ENCODE results near the gene IL1RAPL1.
"Not testable (repeated sequence)": the region's sequence is repeated elsewhere in the genome, so short reads cannot be mapped to it uniquely, and the experiment has no call there.

Gene IL1RAPL1

DNA sequence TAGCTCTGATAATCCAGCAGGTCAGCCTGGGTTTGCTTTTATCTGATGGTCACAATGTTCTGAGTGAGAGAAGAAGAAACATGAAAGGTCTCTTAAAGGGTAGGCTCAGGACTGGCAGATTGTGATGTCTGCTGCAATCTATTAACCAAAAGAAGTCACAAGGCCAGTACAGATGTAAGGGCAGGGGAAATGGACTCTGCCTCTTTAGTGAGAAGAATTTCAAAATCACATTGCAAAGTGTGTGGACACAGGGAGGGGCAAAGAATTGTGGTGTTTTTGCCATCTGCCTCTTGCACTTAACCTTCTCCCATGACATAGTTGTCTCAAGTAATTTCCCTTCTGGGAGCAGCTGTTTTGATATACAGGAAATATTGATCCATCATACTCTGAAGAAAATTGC lies 40.9 kb downstream of the IL1RAPL1 start:
- DNase-seq (ENCODE audit: low spot score), result no peak

DNA sequence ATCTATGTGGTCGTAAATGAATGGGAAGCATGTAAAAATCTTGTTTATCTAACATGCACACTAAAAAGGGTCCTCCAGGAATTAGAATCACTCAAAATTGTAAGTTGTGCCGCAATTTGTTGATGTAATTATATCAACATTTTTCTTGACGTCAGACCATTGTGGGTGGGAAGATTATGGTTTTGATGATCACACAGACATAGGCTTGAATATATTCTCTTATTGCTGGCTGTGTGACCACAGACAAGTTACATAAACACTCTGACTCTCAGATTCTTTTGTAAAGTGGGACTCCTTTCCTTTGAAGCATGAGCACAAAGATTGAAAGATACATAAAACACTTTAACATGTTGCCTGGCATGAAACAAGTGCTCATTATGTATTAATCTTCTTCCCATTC lies 51.5 kb downstream of the IL1RAPL1 start:
- no peak for DNase-seq (ENCODE audit: low spot score)

DNA sequence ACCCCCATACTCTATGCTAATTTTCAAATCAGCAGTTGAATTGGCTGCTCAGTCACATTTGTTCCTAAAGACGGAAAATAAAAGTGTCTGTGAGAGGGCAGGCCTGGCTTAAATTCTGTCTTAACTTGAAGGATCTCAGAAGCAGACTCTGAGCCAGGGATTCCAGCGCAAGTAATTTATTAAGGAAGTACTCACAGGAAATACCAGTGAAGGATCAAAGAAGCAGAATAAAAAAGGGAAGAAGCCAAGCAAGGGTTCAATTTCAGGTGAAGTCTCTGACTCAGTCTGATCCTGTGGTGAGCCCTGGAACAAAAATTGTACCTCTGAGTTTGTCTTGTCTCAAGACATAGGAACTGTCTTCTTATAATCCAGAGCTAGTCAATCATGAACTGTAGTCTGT lies 52.2 kb downstream of the IL1RAPL1 start:
- no peak for DNase-seq (ENCODE audit: low spot score)

DNA sequence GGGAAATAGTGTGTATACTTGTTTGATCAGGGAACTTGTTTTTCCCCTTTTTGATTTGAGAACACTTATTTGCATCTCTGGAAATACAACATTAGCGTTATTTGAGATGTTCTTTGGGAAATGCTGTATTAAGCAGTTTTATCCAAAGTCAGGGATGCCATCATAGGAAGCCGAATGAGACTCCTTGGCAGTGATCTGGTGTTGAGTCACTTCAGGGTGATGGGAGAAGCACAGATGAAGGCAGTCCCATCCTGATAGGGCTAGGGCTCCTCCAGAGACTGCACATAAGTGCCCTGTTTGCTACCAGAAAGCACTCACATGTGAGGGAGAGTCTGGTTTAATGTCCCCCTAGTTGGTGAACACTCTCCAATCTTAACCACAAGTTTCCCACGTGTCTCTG lies 62.3 kb downstream of the IL1RAPL1 start:
- no peak for DNase-seq (ENCODE audit: low spot score)

DNA sequence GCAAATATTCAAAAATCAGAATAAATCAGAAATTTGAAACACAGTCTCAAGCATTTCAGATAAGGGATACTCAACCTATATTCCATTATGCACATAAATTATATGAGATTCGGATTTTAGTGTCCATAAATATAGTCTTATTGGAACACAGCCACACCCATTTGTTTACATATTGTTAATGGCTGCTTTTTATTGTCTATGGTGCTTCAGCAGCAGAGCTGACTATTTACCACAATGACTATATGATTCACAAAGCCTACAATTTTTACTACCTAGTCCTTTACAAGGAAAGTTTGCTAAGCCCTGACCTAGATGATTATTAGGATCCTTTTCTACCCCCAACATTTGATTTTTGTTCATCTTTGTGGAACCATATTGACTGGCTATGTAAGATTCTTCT lies 63.9 kb downstream of the IL1RAPL1 start:
- no peak for DNase-seq (ENCODE audit: low spot score)

DNA sequence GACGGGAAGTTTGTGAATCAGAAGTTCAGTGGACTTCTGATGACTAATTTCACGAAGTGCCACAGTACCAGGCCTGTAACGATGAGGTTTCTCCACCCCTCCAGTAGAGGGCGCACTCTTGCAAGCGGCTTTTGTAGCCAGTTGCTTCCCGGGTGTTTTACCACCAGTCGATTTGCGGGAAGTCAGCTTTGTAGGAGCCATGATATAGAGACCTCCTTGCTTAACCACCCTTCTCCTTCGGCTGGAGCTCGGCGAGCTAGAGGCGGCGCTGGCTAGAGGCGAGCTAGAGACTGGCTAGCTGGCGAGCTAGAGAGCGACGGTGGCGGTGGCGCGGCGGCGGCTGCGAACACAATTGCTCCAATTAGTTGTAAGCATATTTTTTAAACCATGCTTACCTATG lies 72.0 kb downstream of the IL1RAPL1 start:
- no peak for DNase-seq (ENCODE audit: low spot score)

DNA sequence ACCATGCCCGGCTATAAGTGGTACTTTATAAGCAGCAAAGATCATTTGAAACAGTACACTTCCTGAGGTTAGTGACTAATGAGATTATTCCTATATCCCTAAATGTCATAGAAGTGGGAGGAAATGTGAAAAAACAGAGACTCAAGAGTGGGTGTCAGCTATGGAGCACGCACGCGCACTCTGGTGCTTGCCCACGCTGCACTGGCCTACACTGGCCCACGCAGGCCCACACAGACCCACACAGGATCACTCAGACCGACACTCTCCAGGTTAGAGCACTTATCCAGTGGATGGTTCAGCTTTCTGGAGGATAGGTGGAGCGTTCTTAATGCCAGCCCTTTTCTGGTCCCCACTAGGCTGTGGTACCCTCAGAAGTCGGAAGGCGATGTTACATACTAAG lies 78.5 kb downstream of the IL1RAPL1 start:
- DNase-seq (ENCODE audit: low spot score), result no peak

DNA sequence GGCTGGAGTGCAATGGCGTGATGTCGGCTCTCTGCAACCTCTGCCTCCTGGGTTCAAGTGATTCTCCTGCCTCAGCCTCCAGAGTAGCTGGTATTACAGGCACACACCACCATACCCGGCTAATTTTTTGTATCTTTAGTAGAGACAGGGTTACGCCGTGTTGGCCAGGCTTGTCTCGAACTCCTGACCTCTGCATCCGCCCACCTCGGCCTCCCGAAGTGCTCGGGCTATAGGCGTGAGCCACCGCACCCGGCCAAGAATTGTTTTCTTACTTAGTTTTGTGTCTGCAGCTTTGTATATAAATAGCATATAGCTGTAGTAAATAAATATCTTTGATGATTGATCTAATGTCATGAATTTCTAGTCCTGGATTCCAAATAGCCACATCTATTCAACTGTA lies 81.1 kb downstream of the IL1RAPL1 start:
- DNase-seq (ENCODE audit: low spot score), result no peak

DNA sequence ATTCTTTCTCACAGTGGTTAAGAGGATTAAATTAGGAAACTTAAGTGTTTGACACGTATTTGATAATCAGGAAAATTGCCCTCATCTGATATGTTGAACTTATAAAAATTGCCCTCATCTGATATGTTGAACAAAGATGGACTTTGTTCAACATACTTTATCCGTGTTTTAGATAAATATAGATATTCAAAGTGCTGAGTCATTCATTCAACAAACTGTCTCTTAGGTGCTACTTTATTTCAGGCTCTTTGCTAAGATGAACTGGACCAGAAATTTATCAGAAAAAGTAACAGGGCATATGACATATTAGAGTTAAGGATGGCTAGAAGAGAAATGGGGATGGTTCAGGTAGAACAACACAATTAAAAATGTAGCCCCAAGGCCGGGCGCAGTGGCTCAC lies 81.7 kb downstream of the IL1RAPL1 start:
- no peak for DNase-seq (ENCODE audit: low spot score)

DNA sequence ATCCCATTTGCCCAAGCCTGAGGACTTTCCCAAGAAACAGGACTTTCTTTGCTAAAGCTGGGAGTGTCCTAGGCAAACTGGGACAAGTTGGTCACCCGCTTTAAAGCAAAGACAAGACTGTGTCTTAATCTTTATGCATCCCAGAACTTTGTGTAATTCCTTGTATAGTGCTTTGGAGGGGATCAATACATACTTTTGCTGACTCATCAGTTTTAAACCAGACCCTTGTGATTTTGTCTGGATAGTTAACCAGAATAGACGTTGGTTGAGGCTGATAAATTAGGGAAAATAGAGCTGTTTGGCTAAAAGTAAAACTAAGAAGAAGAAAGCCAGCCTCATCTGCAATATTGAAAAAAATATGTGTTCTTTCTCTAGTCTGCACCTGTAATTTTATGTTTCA lies 82.8 kb downstream of the IL1RAPL1 start:
- no peak for DNase-seq (ENCODE audit: low spot score)

DNA sequence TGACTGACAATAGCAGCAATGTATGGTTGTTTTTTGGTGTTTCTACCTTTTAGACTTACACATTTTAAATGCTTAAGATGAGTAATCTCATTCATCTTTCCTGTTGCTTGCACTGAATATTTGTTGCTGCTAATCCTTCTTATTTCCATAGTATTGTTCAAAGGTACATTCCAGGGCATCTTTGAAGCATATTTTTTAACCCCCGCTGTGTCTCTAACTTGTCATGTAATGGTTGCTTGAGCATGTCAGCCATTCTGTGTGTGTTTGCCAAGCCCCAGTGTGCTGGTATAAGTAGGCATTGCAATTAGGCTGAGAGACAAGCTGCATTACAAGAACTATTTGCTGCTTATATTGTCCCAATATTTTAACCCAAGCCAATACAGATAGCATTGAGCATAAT lies 87.9 kb downstream of the IL1RAPL1 start:
- no peak for DNase-seq (ENCODE audit: low spot score)

DNA sequence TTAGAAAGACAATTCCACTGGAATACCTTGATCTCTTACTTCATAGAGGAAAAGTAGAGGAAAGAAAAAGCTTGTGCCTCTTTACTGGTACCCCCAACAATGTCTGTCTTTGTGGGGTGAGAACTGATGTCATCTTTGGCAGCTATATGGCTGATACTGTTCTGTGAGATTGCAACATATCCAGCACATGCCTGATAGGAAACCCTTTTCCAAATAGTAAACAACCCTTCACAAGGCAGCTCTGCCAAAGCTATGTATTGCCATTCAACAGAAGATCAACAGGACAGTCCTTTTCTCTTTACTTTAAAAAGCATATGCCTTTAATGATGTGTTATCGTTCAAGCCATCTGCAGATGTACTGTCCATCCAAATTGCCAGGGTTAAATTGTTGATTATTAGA lies 105.9 kb downstream of the IL1RAPL1 start:
- no peak for DNase-seq (ENCODE audit: low spot score)

DNA sequence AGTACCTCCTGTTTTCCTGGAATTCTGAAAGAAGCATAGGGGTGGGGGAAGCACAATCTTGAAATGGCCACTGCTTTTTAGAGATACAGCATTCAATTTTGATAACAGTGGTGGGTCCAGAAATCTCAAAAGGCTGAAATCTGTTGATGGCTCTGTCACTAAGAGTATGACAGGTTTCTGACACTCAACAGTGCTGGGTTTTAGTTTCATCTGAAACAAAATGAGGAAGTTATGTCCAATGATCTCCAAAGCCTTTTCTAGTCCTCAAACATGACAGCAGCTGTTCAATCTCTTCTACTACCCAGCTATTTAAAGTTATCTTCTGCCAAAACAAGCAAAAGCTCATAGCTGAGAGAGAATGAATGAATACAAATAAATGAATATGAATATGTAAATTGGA lies 110.5 kb downstream of the IL1RAPL1 start:
- DNase-seq (ENCODE audit: low spot score), result no peak

DNA sequence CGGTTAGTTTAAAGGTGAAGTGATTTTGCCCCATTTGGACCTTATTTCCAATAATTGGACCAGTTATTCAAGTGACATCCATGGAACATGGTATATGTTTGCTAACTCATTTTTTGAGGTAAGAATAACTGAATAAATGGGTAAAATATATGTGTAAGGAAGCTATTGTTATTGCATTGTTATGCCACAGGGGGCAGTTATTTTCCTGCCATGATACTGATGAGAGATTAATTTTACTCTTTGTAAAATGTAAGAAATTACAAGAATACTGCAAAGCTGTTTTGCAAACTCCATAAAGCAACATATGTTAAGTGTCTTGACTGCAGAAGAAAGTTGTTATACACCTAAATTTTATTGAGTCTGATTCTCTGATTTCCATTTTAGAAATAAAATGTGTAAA lies 114.0 kb downstream of the IL1RAPL1 start:
- no peak for DNase-seq (ENCODE audit: low spot score)

DNA sequence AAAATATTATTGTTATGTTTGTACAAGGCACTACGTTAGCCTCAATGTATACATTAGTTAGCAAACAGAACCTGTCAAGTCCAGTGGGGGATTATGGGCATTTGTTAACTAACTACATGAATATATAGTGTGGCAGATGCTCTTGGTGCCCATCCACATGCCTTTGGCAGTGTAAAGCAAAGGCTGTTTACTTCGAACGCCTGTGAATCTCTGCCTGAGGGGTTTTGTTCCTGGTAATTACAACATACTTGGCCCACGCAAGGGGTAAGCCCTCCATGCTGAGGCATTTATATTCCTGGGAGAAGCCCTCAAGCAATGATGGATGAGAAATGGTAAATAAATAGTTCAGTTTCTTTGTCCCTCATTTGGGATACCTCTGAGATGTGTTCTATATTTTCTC lies 119.7 kb downstream of the IL1RAPL1 start:
- no peak for DNase-seq (ENCODE audit: low spot score)

DNA sequence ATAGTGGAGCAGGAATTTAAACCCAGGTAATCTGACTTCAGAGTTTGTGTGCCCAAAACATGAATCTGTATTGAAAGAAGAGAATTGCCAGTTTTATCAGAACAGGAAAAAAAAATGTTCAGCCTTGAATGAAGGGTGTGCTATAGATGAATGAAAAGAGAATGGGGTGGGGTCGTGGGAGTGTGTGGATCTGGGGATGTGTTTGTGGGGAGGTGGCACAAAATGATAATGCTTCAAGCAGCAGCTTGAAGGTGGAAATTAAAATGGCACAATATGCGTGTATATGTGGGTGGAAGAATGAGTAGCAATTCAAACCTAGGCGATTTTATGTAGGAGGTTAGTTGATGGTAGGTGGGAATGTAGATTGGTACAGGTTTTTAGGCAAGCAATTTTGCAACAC lies 122.2 kb downstream of the IL1RAPL1 start:
- no peak for DNase-seq (ENCODE audit: low spot score)

DNA sequence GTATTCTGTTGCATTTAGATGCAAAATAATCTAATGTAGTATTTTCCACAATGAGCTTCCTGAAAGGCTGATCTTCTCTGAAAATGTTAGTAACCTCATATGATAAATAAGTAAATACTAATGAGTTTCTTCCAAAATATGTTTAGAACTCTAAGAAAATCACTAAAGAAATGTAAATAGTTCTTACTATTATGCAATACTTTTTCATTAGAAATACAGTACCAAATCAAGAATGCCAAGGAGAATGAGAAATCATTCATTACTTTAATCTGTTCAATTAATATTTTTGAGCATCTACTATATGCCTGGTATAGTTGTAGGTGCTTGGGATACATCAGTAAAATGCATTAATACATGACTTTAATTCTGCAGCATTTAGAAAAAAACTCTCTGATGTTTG lies 130.6 kb downstream of the IL1RAPL1 start:
- DNase-seq (ENCODE audit: low spot score), result no peak

DNA sequence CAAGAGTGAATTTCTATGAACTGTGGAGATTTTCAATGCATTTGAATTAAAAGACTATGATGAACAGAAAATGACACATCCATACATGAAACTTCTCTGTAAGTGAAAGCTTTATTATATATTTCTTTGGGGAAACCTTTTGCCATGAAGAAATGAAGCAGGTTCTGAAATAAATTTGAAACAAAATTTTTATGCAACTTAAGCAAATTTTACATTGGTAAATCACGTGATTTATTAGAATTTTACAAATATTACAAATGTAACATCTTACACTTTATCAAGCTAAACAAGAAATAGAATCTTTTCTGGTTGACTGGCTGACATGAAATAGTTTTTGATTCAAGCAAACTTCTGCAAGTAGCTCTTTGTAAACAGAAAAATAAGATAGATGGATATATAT lies 131.2 kb downstream of the IL1RAPL1 start:
- DNase-seq (ENCODE audit: low spot score), result no peak

DNA sequence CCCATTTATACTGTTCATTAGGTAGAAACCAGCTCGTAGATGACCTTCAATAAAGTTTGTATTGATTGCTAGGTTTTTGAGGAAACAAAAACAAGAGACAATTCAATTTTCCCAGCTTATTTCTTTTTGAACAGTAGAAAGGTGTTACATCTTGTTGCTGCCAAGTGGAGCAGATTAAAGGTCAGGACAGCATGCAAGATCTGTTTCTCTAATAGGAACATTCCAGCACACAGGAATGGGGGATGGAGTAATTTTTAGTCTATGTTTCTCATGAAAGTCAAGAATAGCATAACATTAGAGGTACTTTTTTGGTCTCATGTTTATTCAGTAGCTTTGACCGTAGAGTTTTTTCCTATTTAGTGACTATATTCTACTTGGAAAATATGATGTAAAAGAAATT lies 132.4 kb downstream of the IL1RAPL1 start:
- DNase-seq (ENCODE audit: low spot score), result no peak

DNA sequence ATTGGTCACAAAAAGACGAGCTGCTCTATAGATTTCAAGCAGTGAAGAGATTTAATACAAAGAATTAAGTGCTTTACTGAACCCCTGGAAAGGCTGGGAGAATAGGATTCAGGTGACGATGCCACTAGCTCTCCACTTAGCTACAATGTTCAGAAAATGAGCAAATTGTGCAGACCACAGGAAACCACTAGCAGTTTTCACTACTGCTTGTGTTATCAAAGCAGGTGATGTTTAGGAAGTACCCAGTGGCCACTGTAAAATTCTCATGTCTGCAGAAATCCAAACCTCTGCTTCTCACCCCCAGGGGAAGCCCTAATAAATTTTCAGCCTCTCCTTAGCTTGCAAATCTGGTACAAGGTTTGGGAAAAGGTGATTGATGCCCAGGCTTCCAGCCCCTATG lies 165.1 kb downstream of the IL1RAPL1 start:
- no peak for DNase-seq (ENCODE audit: low spot score)

DNA sequence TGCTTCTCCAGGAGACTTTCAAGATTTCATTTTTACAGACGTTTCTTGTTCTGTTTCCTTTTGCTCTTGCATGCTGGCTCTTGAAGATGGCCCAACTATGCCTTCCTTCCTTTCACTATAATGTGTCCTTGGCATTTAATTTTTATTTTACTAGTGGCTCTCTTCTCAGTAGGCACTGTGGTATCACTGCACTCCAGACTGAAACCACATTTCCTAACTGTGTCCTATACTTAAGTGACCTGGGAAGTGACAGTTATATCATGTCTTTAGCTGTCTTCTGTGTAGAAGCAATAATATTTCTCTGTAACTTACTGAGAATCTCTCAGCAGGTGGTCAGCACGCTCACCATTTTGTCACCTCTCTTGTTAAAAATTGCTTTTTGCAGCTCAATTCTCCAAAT lies 168.9 kb downstream of the IL1RAPL1 start:
- DNase-seq (ENCODE audit: low spot score), result no peak

DNA sequence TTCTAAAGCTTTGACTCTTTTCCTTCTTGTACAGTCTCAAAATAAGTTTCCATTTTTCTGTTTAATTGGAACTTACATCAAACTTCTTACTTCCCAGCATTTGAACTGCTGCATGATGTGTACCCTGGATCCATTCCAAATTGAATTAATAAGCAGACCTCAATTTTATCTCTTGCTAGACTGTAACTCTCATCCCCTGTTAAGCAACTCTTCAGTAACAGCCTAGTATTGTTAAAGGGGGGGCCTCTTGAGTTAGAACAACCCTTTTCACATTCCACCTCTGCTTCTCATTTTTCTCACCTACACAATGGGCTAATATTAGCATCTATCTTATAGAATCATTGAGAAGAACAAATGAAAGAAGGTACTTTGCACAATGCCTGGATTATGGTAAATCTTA lies 169.4 kb downstream of the IL1RAPL1 start:
- no peak for DNase-seq (ENCODE audit: low spot score)

DNA sequence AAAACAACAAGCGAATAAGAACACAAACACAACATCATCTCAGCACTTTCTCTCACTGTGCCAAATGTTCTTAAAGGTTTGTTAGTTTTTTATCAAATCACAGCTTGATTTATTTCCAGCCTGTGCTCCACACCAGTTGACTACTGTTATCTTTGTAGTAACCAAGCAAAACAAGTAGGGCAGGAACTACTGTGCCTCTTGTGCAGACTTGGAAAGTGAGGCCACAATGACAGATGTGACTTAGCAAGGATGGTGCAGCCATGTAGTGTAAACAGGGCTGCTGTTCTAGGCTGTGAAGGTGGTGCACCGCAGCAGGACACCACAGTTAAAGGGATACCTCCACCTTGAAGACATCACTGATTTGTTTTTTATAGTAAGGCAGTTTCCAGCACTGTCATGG lies 170.0 kb downstream of the IL1RAPL1 start:
- no peak for DNase-seq (ENCODE audit: low spot score)

DNA sequence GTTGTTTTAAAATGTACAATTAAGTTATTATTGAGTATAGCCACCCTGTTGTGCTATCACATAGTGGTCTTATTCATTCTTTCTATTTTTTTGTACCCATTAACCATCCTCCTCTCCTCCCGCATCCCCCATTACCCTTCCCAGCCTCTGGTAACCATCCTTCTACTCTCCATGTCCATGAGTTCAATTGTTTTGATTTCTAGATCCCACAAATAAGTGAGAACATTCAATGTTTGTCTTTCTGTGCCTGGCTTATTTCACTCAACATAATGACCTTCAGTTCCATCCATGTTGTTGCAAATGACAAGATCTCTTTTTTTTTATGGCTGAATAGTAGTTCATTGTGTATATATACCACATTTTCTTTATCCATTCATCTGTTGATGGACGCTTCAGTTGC lies 179.3 kb downstream of the IL1RAPL1 start:
- not testable (repeated sequence) for DNase-seq (ENCODE audit: low spot score)

DNA sequence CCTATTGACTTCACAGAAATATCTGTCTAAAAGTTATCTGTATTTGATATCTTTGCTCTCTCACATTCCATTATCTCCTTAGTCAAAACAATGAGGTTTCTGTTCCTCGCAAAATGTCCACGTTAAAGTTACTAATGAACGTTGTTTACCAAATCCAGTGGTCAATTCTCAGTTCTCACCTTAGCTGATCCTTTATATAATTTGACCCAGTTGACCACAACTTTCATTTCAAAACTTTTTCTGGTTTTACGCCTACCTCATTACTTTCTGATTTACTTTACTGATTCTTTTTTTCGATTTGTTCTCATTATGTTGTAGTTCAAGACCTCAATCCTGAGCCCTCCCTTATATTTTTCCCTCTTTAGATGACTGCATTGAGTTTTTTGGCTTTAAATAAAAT lies 186.6 kb downstream of the IL1RAPL1 start:
- DNase-seq (ENCODE audit: low spot score), result no peak
